Kidney (tissue), 14 donors: ENCODE results near the gene MDGA2. TPM values are rescaled to one million over a fixed set of nuclear protein-coding genes. Genes with fewer than 3 reads are reported as not detected.
"Not testable (repeated sequence)": the region's sequence is repeated elsewhere in the genome, so short reads cannot be mapped to it uniquely, and the experiment has no call there.

Experiments
- DNase-seq, 5 donors: peaks; one replicate each; pipeline ENCODE4 v3.0.0-alpha.2; 2013 to 2020
- FAIRE-seq: peaks from 2 replicates; lab custom pipeline; 2012; peaks lifted over from hg19 to GRCh38; lab: Jason Lieb, UNC
- H3K27ac ChIP-seq, 2 donors: one replicate each; pipeline ENCODE4 v1.7.0; 2013; ENCODE audit warnings: low read depth in 2 of 2, low read length in 2 of 2, inconsistent platforms in 1 of 2
- H3K27me3 ChIP-seq: one replicate; pipeline ENCODE4 v1.7.1; 2013; ENCODE audit warnings: low read length, inconsistent platforms; ENCODE audit not compliant: control insufficient read depth, insufficient read depth
- H3K36me3 ChIP-seq, 3 donors: one replicate each; pipeline versions ENCODE4 v1.7.0 to v1.7.1; 2013; ENCODE audit warnings: low read length in 3 of 3, control low read depth in 1 of 3, inconsistent platforms in 1 of 3; ENCODE audit not compliant: insufficient read depth in 3 of 3, control insufficient read depth in 2 of 3
- H3K4me1 ChIP-seq, 3 donors: one replicate each; pipeline versions ENCODE4 v1.7.0 to v1.7.1; 2013; ENCODE audit warnings: low read length in 3 of 3, inconsistent platforms in 1 of 3, low read depth in 1 of 3; ENCODE audit not compliant: control insufficient read depth in 2 of 3, insufficient read depth in 2 of 3
- H3K4me3 ChIP-seq, 3 donors: one replicate each; pipeline versions ENCODE4 v1.7.0 to v1.8.1; 2013; ENCODE audit warnings: low read length in 3 of 3, control low read depth in 1 of 3, inconsistent platforms in 1 of 3
- H3K9ac ChIP-seq, 3 donors: one replicate each; pipeline versions ENCODE4 v1.7.0 to v1.7.1; 2013; ENCODE audit warnings: low read length in 3 of 3, control low read depth in 1 of 3, inconsistent platforms in 1 of 3
- H3K9me3 ChIP-seq, 3 donors: one replicate each; pipeline versions ENCODE4 v1.7.0 to v1.7.1; 2013; ENCODE audit warnings: low read length in 3 of 3, control low read depth in 1 of 3, inconsistent platforms in 1 of 3; ENCODE audit not compliant: control insufficient read depth in 2 of 3, insufficient read depth in 1 of 3
- CTCF ChIP-seq: IDR thresholded peaks from 3 replicates; pipeline ENCODE4 v1.5.1; 2012; ENCODE audit warnings: mild to moderate bottlenecking, moderate library complexity, borderline replicate concordance; ENCODE audit not compliant: insufficient read depth; ENCODE audit errors: extremely low read depth
- intact Hi-C: fragments of 100-400 bp; cut with DNase I; formaldehyde crosslinking; loops from one replicate; pipeline ENCODE4 v1.11.1; 2022
- polyA plus RNA-seq: library from polyadenylated mRNA; stranded (reverse); fragments of 350-450 nt; fragmentation: Illumina TruSeq; extraction: RNeasy Lipid Tissue Mini Kit (QIAGEN cat#74804); gene quantifications from one replicate; pipeline ENCODE4 v1.2.3, GENCODE V29; 2014; ENCODE audit warnings: low read depth, low replicate concordance; ENCODE audit not compliant: insufficient read depth
- total RNA-seq: library from RNA; stranded (reverse); fragmentation: NEBNext Ultra II Directional; extraction: Animal tissue kit (Norgen Biotek cat#: 25700); gene quantifications from one replicate; pipeline ENCODE4 v1.2.1, GENCODE V29; 2021
- donor health status: control.
- donor health status: control.
- donor health status: control.
- donor health status: control.
- donor health status: control.
- donor health status: DM: yes; HTN: yes; CAD: no.
- donor health status: Normal renal cell carcinoma (clear cell type).

Gene MDGA2
- total and polyA plus RNA-seq, 2 donors from 2014 or later, result 0.41 TPM; not detected in 1

GRCh38 chr14:47246367-47246766 is 429.0 kb downstream of the MDGA2 start:
- no peak for TF ChIP-seq CTCF
- intact Hi-C loops, result no loop called here
- H3K36me3 ChIP-seq, result no peaks in the 10 kb centered on the region
- no peak overlapping the region for H3K9ac ChIP-seq
- H3K4me3 ChIP-seq, result no peak overlapping the region
- no peak for FAIRE-seq
- no peak overlapping the region for H3K27ac ChIP-seq
- DNase-seq, result no peak
- H3K27me3 ChIP-seq, result no peaks in the 10 kb centered on the region
- H3K4me1 ChIP-seq, result no peaks in the 10 kb centered on the region
- no peaks in the 10 kb centered on the region for H3K9me3 ChIP-seq

DNA sequence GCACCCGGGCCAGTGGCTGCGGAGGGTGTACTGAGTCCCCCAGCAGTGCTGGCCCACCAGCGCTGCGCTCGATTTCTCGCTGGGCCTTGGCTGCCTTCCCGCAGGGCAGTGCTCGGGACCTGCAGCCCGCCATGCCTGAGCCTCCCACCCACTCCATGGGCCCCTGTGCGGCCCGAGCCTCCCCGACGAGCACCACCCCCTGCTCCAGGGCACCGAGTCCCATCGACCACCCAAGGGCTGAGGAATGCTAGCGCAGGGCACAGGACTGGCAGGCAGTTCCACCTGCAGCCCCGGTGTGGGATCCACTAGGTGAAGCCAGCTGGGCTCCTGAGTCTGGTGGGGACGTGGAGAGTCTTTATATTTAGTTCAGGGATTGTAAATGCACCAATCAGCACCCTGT is 432.8 kb downstream of the MDGA2 start:
- H3K4me3 ChIP-seq, intact Hi-C loops, H3K36me3 ChIP-seq, FAIRE-seq, H3K27me3 ChIP-seq, H3K4me1 ChIP-seq, H3K27ac ChIP-seq, H3K9ac ChIP-seq, H3K9me3 ChIP-seq: not testable (repeated sequence)
- DNase-seq, result peak in 1 of 5 donors; percentile 46

DNA sequence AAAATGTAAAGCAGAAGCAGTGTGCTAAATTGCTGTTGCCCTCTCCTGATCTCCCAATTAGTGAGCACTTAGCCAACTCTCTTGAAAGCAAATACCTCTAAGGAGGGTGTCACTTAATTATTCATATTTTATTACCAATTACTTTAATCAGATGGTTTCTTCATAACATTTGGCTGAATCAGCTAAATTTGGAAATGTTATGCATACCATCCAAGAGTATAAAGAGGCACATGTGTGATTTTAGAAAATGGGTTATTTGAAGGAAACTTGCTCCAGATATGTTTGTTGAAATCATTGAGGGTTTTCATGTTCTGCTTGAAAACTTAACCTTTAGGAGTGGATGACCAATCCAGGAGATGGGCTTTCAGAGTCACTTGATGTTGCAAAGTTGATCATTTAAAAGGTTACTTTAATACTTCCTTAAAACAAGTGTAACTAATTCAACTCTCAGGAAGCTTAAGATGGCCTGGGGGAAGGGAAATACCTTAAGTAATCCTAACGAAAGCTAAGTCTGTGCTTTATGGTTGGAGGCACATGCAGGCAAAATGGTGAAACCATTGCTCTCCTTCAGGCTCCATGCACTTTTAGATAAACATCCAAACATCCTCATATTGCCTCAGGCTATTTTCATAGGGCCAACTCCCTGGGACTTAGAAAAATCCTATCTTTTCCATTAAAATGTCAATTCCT is 434.5 kb downstream of the MDGA2 start:
- H3K4me1 ChIP-seq, result no peaks in the 10 kb centered on the region
- DNase-seq, result no peak
- FAIRE-seq, result no peak
- TF ChIP-seq CTCF, result no peak
- H3K27ac ChIP-seq, result no peak overlapping the region
- intact Hi-C loops, result no loop called here
- no peak overlapping the region for H3K4me3 ChIP-seq
- no peaks in the 10 kb centered on the region for H3K27me3 ChIP-seq
- H3K36me3 ChIP-seq, result no peaks in the 10 kb centered on the region
- no peaks in the 10 kb centered on the region for H3K9me3 ChIP-seq
- no peak overlapping the region for H3K9ac ChIP-seq

- intact Hi-C loops, result no loop called here
- no peaks in the 10 kb centered on the region for H3K4me1 ChIP-seq
- H3K27me3 ChIP-seq, result no peaks in the 10 kb centered on the region
- DNase-seq, result no peak
- no peak overlapping the region for H3K9ac ChIP-seq
- no peak for FAIRE-seq
- no peak overlapping the region for H3K4me3 ChIP-seq
- no peak for TF ChIP-seq CTCF
- no peak overlapping the region for H3K27ac ChIP-seq
- no peaks in the 10 kb centered on the region for H3K36me3 ChIP-seq
- H3K9me3 ChIP-seq, result no peaks in the 10 kb centered on the region
Observed at GRCh38 chr14:47235619-47236018, 439.8 kb downstream of the MDGA2 start.
